Activated naive CD8-positive, alpha-beta T cell (primary cell): Measurements from ENCODE around the gene OFD1.
"Not testable (repeated sequence)": the region's sequence is repeated elsewhere in the genome, so short reads cannot be mapped to it uniquely, and the experiment has no call there.

Experiments used
- H3K27ac Mint-ChIP-seq: one replicate; pipeline ENCODE4 v1.8.0; 2021; ENCODE audit warnings: mixed read lengths
- H3K27me3 Mint-ChIP-seq: one replicate; pipeline ENCODE4 v1.8.0; 2021; ENCODE audit warnings: mixed read lengths
- H3K36me3 Mint-ChIP-seq: one replicate; pipeline ENCODE4 v1.8.0; 2021; ENCODE audit warnings: mixed read lengths
- H3K4me1 Mint-ChIP-seq: one replicate; pipeline ENCODE4 v1.8.0; 2021; ENCODE audit warnings: low read depth, mixed read lengths
- H3K4me3 Mint-ChIP-seq: one replicate; pipeline ENCODE4 v1.8.0; 2021; ENCODE audit warnings: mild to moderate bottlenecking, mixed read lengths
- H3K9me3 Mint-ChIP-seq: one replicate; pipeline ENCODE4 v1.8.0; 2021; ENCODE audit warnings: low read depth, mixed read lengths

OFD1 gene

GRCh38 chrX:13721819-13722519 lies 12.6 kb upstream of the OFD1 start:
- H3K36me3 Mint-ChIP-seq, result peaks cover 8% of the 10 kb centered on the region
- peak overlapping the region; percentile 46 for H3K27ac Mint-ChIP-seq
- peaks cover 58% of the 10 kb centered on the region for H3K4me1 Mint-ChIP-seq
- H3K9me3 Mint-ChIP-seq, result no peaks in the 10 kb centered on the region
- H3K4me3 Mint-ChIP-seq, result no peak overlapping the region
- no peaks in the 10 kb centered on the region for H3K27me3 Mint-ChIP-seq

- H3K36me3 Mint-ChIP-seq, result peaks cover 17% of the 10 kb centered on the region
- H3K27ac Mint-ChIP-seq, H3K4me3 Mint-ChIP-seq, H3K9me3 Mint-ChIP-seq, H3K27me3 Mint-ChIP-seq: not testable (repeated sequence)
- H3K4me1 Mint-ChIP-seq, result peaks cover 60% of the 10 kb centered on the region
These were observed 9.7 kb upstream of the OFD1 start for GRCh38 chrX:13724878-13725277.

GRCh38 chrX:13726583-13726982 lies 8.0 kb upstream of the OFD1 start:
- Mint-ChIP-seq H3K4me1 (peaks cover 63% of the 10 kb centered on the region), H3K36me3 (peaks cover 19% of the 10 kb centered on the region), H3K27ac (peak overlapping the region; percentile 78)
- H3K27me3 Mint-ChIP-seq, H3K4me3 Mint-ChIP-seq, H3K9me3 Mint-ChIP-seq: not testable (repeated sequence)

- peaks cover 68% of the 10 kb centered on the region for H3K4me1 Mint-ChIP-seq
- H3K36me3 Mint-ChIP-seq, result peaks cover 18% of the 10 kb centered on the region
- H3K27me3 Mint-ChIP-seq, H3K27ac Mint-ChIP-seq, H3K4me3 Mint-ChIP-seq, H3K9me3 Mint-ChIP-seq: not testable (repeated sequence)
These were observed 4.0 kb upstream of the OFD1 start for GRCh38 chrX:13730523-13730922.

- H3K4me1 Mint-ChIP-seq, result peaks cover 63% of the 10 kb centered on the region
These were observed 2.1 kb upstream of the OFD1 start for GRCh38 chrX:13732246-13733067.

GRCh38 chrX:13733506-13733905 lies 1.0 kb upstream of the OFD1 start:
- peaks cover 9% of the 10 kb centered on the region for H3K36me3 Mint-ChIP-seq
- H3K4me3 Mint-ChIP-seq, result peak overlapping the region; percentile 93
- no peaks in the 10 kb centered on the region for H3K9me3 Mint-ChIP-seq
- H3K4me1 Mint-ChIP-seq, result peaks cover 55% of the 10 kb centered on the region
- H3K27me3 Mint-ChIP-seq, result no peaks in the 10 kb centered on the region
- peak overlapping the region; percentile 87 for H3K27ac Mint-ChIP-seq

More at GRCh38 chrX:13732246-13733067, 2.1 kb upstream of the OFD1 start:
- H3K27me3 Mint-ChIP-seq, result no peaks in the 10 kb centered on the region
- H3K27ac Mint-ChIP-seq, result peak overlapping the region; percentile 87
- no peaks in the 10 kb centered on the region for H3K9me3 Mint-ChIP-seq
- H3K36me3 Mint-ChIP-seq, result peaks cover 11% of the 10 kb centered on the region
- H3K4me3 Mint-ChIP-seq, result peak overlapping the region; percentile 93

GRCh38 chrX:13741695-13742094 lies 7.1 kb downstream of the OFD1 start:
- Mint-ChIP-seq H3K36me3 (no peaks in the 10 kb centered on the region), H3K4me3 (peak overlapping the region; percentile 44), H3K27ac (peak overlapping the region; percentile 77), H3K9me3 (no peaks in the 10 kb centered on the region), H3K4me1 (peaks cover 29% of the 10 kb centered on the region), H3K27me3 (no peaks in the 10 kb centered on the region)

GRCh38 chrX:13742397-13743176 lies 8.0 kb downstream of the OFD1 start:
- Mint-ChIP-seq H3K27me3 (no peaks in the 10 kb centered on the region), H3K4me1 (peaks cover 25% of the 10 kb centered on the region), H3K4me3 (peak overlapping the region; percentile 38), H3K36me3 (no peaks in the 10 kb centered on the region), H3K27ac (peak overlapping the region; percentile 77), H3K9me3 (no peaks in the 10 kb centered on the region)

- Mint-ChIP-seq H3K27ac (peak overlapping the region; percentile 78), H3K27me3 (no peaks in the 10 kb centered on the region), H3K4me3 (no peak overlapping the region), H3K36me3 (no peaks in the 10 kb centered on the region), H3K9me3 (no peaks in the 10 kb centered on the region), H3K4me1 (peaks cover 23% of the 10 kb centered on the region)
These were observed 13.3 kb downstream of the OFD1 start for GRCh38 chrX:13747836-13748235.

GRCh38 chrX:13748486-13748885 lies 13.9 kb downstream of the OFD1 start:
- Mint-ChIP-seq H3K4me3 (no peak overlapping the region), H3K27ac (peak overlapping the region; percentile 78), H3K27me3 (no peaks in the 10 kb centered on the region), H3K9me3 (no peaks in the 10 kb centered on the region), H3K4me1 (peaks cover 22% of the 10 kb centered on the region), H3K36me3 (no peaks in the 10 kb centered on the region)

GRCh38 chrX:13750204-13750603 lies 15.7 kb downstream of the OFD1 start:
- Mint-ChIP-seq H3K4me1 (peaks cover 25% of the 10 kb centered on the region), H3K27ac (peak overlapping the region; percentile 41), H3K36me3 (no peaks in the 10 kb centered on the region), H3K9me3 (no peaks in the 10 kb centered on the region), H3K4me3 (no peak overlapping the region), H3K27me3 (no peaks in the 10 kb centered on the region)

- peak overlapping the region; percentile 79 for H3K27ac Mint-ChIP-seq
- no peak overlapping the region for H3K4me3 Mint-ChIP-seq
- H3K36me3 Mint-ChIP-seq, result no peaks in the 10 kb centered on the region
- H3K9me3 Mint-ChIP-seq, result no peaks in the 10 kb centered on the region
- H3K27me3 Mint-ChIP-seq, result no peaks in the 10 kb centered on the region
- H3K4me1 Mint-ChIP-seq, result peaks cover 30% of the 10 kb centered on the region
These were observed 16.3 kb downstream of the OFD1 start for GRCh38 chrX:13750812-13751211.

GRCh38 chrX:13752141-13752540 lies 17.6 kb downstream of the OFD1 start:
- H3K4me3 Mint-ChIP-seq, result no peak overlapping the region
- H3K9me3 Mint-ChIP-seq, result no peaks in the 10 kb centered on the region
- H3K36me3 Mint-ChIP-seq, result peaks cover 2% of the 10 kb centered on the region
- no peaks in the 10 kb centered on the region for H3K27me3 Mint-ChIP-seq
- H3K4me1 Mint-ChIP-seq, result peaks cover 25% of the 10 kb centered on the region
- H3K27ac Mint-ChIP-seq, result no peak overlapping the region

GRCh38 chrX:13752646-13753045 lies 18.1 kb downstream of the OFD1 start:
- Mint-ChIP-seq H3K27ac (peak overlapping the region; percentile 61), H3K27me3 (no peaks in the 10 kb centered on the region), H3K36me3 (peaks cover 2% of the 10 kb centered on the region), H3K4me3 (no peak overlapping the region), H3K9me3 (no peaks in the 10 kb centered on the region), H3K4me1 (peaks cover 25% of the 10 kb centered on the region)

- Mint-ChIP-seq H3K4me3 (no peak overlapping the region), H3K4me1 (peaks cover 25% of the 10 kb centered on the region), H3K27ac (peak overlapping the region; percentile 22)
These were observed 20.2 kb downstream of the OFD1 start for GRCh38 chrX:13754765-13755164.

More at GRCh38 chrX:13754765-13755164, 20.2 kb downstream of the OFD1 start:
- no peaks in the 10 kb centered on the region for H3K9me3 Mint-ChIP-seq
- peaks cover 5% of the 10 kb centered on the region for H3K36me3 Mint-ChIP-seq
- no peaks in the 10 kb centered on the region for H3K27me3 Mint-ChIP-seq
